Left cardiac atrium (tissue), 4 donors: ENCODE data around the gene IQCC. TPM values are rescaled to one million over a fixed set of nuclear protein-coding genes. Genes with fewer than 3 reads are reported as not detected.
A peak's percentile ranks its signal among the peaks of the same experiment; 100 is the strongest.
"Not testable (repeated sequence)": the region's sequence is repeated elsewhere in the genome, so short reads cannot be mapped to it uniquely, and the experiment has no call there.

Source experiments
- ATAC-seq, 2 donors: fragments of 200-7000 bp; cut with Tn5 transposase; one replicate each; pipeline ENCODE4 v1.9.1; 2020; ENCODE audit warnings: mild to moderate bottlenecking in 2 of 2, moderate library complexity in 2 of 2
- DNase-seq: peaks from one replicate; pipeline ENCODE4 v3.0.0-alpha.2; 2020
- intact Hi-C, 2 donors: fragments of 100-400 bp; cut with DNase I; formaldehyde crosslinking; loops; one replicate each; pipeline versions ENCODE4 v1.14.1 to v1.15.1; 2022 to 2023
- long read RNA-seq: library from polyadenylated mRNA; unstranded; transcript quantifications from one replicate; pipeline ENCODE4 v2.0.0, GENCODE V29; 2021
- total RNA-seq, 2 donors: library from RNA; stranded (reverse); fragmentation: NEBNext Ultra II Directional; extraction: Animal tissue kit (Norgen Biotek cat#: 25700); gene quantifications; one replicate each; pipeline ENCODE4 v1.2.1, GENCODE V29; 2021
- donor health status: DM: no; HTN: yes; CAD: no.
- donor health status: DM: no; HTN: yes; CAD: no; lungs with severe emphysema.
- donor health status: DM: yes; HTN: yes; CAD: no.
- donor health status: Dilated cardiomyopathy.

The IQCC gene
- total RNA-seq = under 1 TPM; 0.76 to 0.97 TPM
- long read RNA-seq, partial matches to known transcripts = 0 of 4 reads
- long read RNA-seq, other reads (novel, unspliced or antisense) = 2 of 4 reads

- intact Hi-C loops = no loop called here
These were observed at the start of gene IQCC for GRCh38 chr1:32205401-32206370. Gene IQCC, plus strand, starts transcription at chr1:32205671. Its CDS starts 11 bp downstream, at chr1:32205682.

GRCh38 chr1:32159189-32159588, 46.3 kb upstream of the IQCC start:
- DNase-seq (no peak), ATAC-seq (no peak)

More at GRCh38 chr1:32205401-32206370, at the start of gene IQCC:
- DNase-seq = peak; percentile 89
- ATAC-seq = peak; percentile 76 to 82

GRCh38 chr1:32163405-32163804, 42.1 kb upstream of the IQCC start:
- intact Hi-C loops = no loop called here
- DNase-seq (no peak), ATAC-seq (no peak)

More at GRCh38 chr1:32159189-32159588, 46.3 kb upstream of the IQCC start:
- intact Hi-C loops = no loop called here

GRCh38 chr1:32165633-32166032, 39.8 kb upstream of the IQCC start:
- ATAC-seq, DNase-seq, intact Hi-C loops: not testable (repeated sequence)

GRCh38 chr1:32170991-32171390, 34.5 kb upstream of the IQCC start:
- intact Hi-C loops = no loop called here
- ATAC-seq (no peak), DNase-seq (no peak)

GRCh38 chr1:32172621-32173245, 32.7 kb upstream of the IQCC start:
- intact Hi-C loops = no loop called here
- no peak for ATAC-seq
- no peak for DNase-seq

GRCh38 chr1:32178380-32179192, 26.9 kb upstream of the IQCC start:
- intact Hi-C loops = no loop called here
- peak in 1 of 2 donors; percentile 8 for ATAC-seq
- DNase-seq = no peak

- DNase-seq = no peak
- intact Hi-C loops = no loop called here
- peak; percentile 3 to 16 for ATAC-seq
These were observed 26.4 kb upstream of the IQCC start for GRCh38 chr1:32179193-32179442.

- intact Hi-C loops = no loop called here
- peak; percentile 96 for DNase-seq
- ATAC-seq = peak; percentile 95
These were observed 25.9 kb upstream of the IQCC start, which contains the start of gene TXLNA for GRCh38 chr1:32179443-32180185. Gene TXLNA, plus strand, starts transcription at chr1:32179675. Its CDS starts 671 bp downstream, at chr1:32180346.

- ATAC-seq (peak; percentile 54 to 69), DNase-seq (peak; percentile 72)
- intact Hi-C loops = no loop called here
These were observed 25.0 kb upstream of the IQCC start for GRCh38 chr1:32180186-32181060.

GRCh38 chr1:32181065-32181464, 24.4 kb upstream of the IQCC start:
- no peak for ATAC-seq
- no peak for DNase-seq
- intact Hi-C loops = no loop called here

GRCh38 chr1:32181563-32181962, 23.9 kb upstream of the IQCC start:
- intact Hi-C loops = no loop called here
- no peak for DNase-seq
- no peak for ATAC-seq

GRCh38 chr1:32182060-32182459, 23.4 kb upstream of the IQCC start:
- ATAC-seq (no peak), DNase-seq (no peak)
- intact Hi-C loops = no loop called here

- DNase-seq = no peak
- intact Hi-C loops = no loop called here
- no peak for ATAC-seq
These were observed 20.8 kb upstream of the IQCC start for GRCh38 chr1:32184650-32185049.

- DNase-seq = no peak
- ATAC-seq = no peak
- intact Hi-C loops = no loop called here
These were observed 19.4 kb upstream of the IQCC start for GRCh38 chr1:32186077-32186476.

GRCh38 chr1:32186491-32186890, 19.0 kb upstream of the IQCC start:
- ATAC-seq (no peak), DNase-seq (no peak)
- intact Hi-C loops = no loop called here

- no peak for DNase-seq
- intact Hi-C loops = no loop called here
- no peak for ATAC-seq
These were observed 17.6 kb upstream of the IQCC start for GRCh38 chr1:32187850-32188249.
